ENCODE measurements around the gene PHGDH. TPM values are rescaled to one million over a fixed set of nuclear protein-coding genes. Genes with fewer than 3 reads are reported as not detected.

The PHGDH gene
- total and polyA plus RNA-seq, 2 of the 13 experiments (the other 11 are each of a cell fraction or from before 2014, with no cell fraction given): 95.8 to 133 TPM

GRCh38 chr1:119743776-119744597, 32.3 kb downstream of the PHGDH start (continued):
- TF ChIP-seq ATF7 (IDR thresholded peaks at IDR 0.05): no peak
- no peak for TF ChIP-seq ATF7 (CRISPR knock-in tag; IDR thresholded peaks at IDR 0.05)
- 0 out of 2 replicates have a peak, but pooled peaks have one; percentile 52 for TF ChIP-seq ERF (CRISPR knock-in tag; IDR thresholded peaks at IDR 0.05)
- TF ChIP-seq ZNF274 (CRISPR knock-in tag; IDR thresholded peaks at IDR 0.05): no peak
- TF ChIP-seq CENPBD1 (CRISPR knock-in tag; IDR thresholded peaks at IDR 0.05; ENCODE audit: borderline replicate concordance, low read depth): no peak
- TF ChIP-seq NCOA5 (CRISPR knock-in tag; IDR thresholded peaks at IDR 0.05): no peak
- no peak for TF ChIP-seq NFE2L2 (IDR thresholded peaks at IDR 0.05; ENCODE audit: low read length)
- no peak for TF ChIP-seq ZNF672 (CRISPR knock-in tag; IDR thresholded peaks at IDR 0.05)
- no peak for TF ChIP-seq ZNF891 (CRISPR knock-in tag; IDR thresholded peaks at IDR 0.05)
- TF ChIP-seq SMC3 (IDR thresholded peaks at IDR 0.05; ENCODE audit: low read length): peak; percentile 97
- no peak for TF ChIP-seq NONO (IDR thresholded peaks at IDR 0.05)
- TF ChIP-seq NONO (CRISPR knock-in tag; conservative IDR thresholded peaks at IDR 0.05): 0 out of 2 replicates have a peak, but pooled peaks have one; percentile 13
- no peak for TF ChIP-seq U2AF2 (IDR thresholded peaks at IDR 0.05; ENCODE audit: low read depth, low read length)
- no peak for TF ChIP-seq SCMH1 (CRISPR knock-in tag; IDR thresholded peaks at IDR 0.05; ENCODE audit: borderline replicate concordance)
- no peak for TF ChIP-seq ZBTB10 (CRISPR knock-in tag; IDR thresholded peaks at IDR 0.05; ENCODE audit: borderline replicate concordance)
- no peak for TF ChIP-seq ZNF432 (CRISPR knock-in tag; IDR thresholded peaks at IDR 0.05; ENCODE audit: borderline replicate concordance)
- TF ChIP-seq DMTF1 (CRISPR knock-in tag; IDR thresholded peaks at IDR 0.05): no peak
- TF ChIP-seq HNF1A (IDR thresholded peaks at IDR 0.05; ENCODE audit: low read depth): no peak
- TF ChIP-seq HNF1A (CRISPR knock-in tag; IDR thresholded peaks at IDR 0.05; ENCODE audit: borderline replicate concordance): no peak
- no peak for TF ChIP-seq ZBTB7B (CRISPR knock-in tag; IDR thresholded peaks at IDR 0.05)
- no peak for TF ChIP-seq SETDB1 (CRISPR knock-in tag; IDR thresholded peaks at IDR 0.05; ENCODE audit: borderline replicate concordance)

Measured in HepG2 (cell line).